BE2C (cell line): ENCODE measurements around the gene CD101.

ENCODE experiments used
- DNase-seq: peaks from one replicate; pipeline ENCODE4 v3.0.0-alpha.2; 2020
- H3K27me3 ChIP-seq: fragments of 250-450 bp; sonication (Bioruptor Pico); 2 replicates; pipeline ENCODE4 v1.5.1; 2020; ENCODE audit warnings: mild to moderate bottlenecking
- H3K36me3 ChIP-seq: fragments of 250-450 bp; sonication (Bioruptor Pico); 2 replicates; pipeline ENCODE4 v1.5.1; 2020; ENCODE audit warnings: mild to moderate bottlenecking
- H3K4me1 ChIP-seq: fragments of 250-450 bp; sonication (Bioruptor Pico); 2 replicates; pipeline ENCODE4 v1.5.1; 2020
- H3K4me3 ChIP-seq: 2 replicates; pipeline ENCODE4 v1.5.1; 2011; ENCODE audit warnings: low read depth, low read length
- H3K9me3 ChIP-seq: fragments of 250-450 bp; sonication (Bioruptor Pico); 2 replicates; pipeline ENCODE4 v1.5.1; 2020
- TF ChIP-seq, protein P1 (sequence below): IDR thresholded peaks from 2 replicates; pipeline ENCODE4 v1.5.1; 2012; ENCODE audit warnings: mild to moderate bottlenecking, low read depth, low read length

Gene CD101

DNA sequence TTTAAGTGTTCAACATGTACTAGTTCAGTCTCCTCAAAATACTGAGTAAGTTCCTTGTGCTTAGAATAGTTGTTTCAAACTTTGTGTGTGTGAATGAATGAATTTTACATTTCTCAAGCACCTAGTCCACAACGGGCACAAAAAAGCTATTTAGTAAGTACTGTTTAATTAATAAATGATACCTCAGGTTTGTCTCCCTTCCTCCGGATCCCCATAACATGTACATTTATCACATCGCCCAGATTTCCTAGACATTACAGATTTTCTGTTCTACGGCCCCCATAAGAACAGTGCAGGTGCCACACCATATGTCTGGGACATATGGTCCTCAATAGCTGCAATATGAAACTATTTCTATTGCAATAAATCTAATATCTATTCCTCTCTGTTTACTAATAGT, 57.2 kb downstream of the CD101 start:
- Histone ChIP-seq H3K36me3 (no peaks in the 10 kb centered on the region), H3K4me1 (no peaks in the 10 kb centered on the region), H3K27me3 (no peaks in the 10 kb centered on the region), H3K9me3 (no peaks in the 10 kb centered on the region), H3K4me3 (peak overlapping the region; percentile 89)
- TF ChIP-seq, protein P1, sequence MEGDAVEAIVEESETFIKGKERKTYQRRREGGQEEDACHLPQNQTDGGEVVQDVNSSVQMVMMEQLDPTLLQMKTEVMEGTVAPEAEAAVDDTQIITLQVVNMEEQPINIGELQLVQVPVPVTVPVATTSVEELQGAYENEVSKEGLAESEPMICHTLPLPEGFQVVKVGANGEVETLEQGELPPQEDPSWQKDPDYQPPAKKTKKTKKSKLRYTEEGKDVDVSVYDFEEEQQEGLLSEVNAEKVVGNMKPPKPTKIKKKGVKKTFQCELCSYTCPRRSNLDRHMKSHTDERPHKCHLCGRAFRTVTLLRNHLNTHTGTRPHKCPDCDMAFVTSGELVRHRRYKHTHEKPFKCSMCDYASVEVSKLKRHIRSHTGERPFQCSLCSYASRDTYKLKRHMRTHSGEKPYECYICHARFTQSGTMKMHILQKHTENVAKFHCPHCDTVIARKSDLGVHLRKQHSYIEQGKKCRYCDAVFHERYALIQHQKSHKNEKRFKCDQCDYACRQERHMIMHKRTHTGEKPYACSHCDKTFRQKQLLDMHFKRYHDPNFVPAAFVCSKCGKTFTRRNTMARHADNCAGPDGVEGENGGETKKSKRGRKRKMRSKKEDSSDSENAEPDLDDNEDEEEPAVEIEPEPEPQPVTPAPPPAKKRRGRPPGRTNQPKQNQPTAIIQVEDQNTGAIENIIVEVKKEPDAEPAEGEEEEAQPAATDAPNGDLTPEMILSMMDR = no peak
- no peak for DNase-seq

DNA sequence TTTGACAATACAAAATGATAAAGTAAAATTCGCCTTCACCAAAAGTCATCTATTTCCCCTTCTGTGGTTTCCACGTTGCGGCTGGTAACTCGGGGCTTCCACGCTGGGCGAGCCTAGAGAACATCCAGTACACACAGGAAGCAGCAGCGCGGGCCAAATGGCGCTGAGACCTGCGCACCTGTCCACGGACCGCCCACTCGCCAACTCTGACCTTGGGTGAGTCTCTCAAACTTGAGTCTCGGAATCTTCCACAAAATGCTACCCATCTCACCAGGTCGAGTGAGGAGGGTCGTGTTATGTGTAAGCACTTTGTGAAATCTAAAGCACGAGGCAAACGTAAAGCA, 57.7 kb downstream of the CD101 start:
- Histone ChIP-seq H3K9me3 (no peaks in the 10 kb centered on the region), H3K4me3 (peak overlapping the region; percentile 89), H3K4me1 (no peaks in the 10 kb centered on the region), H3K27me3 (no peaks in the 10 kb centered on the region), H3K36me3 (no peaks in the 10 kb centered on the region)
- DNase-seq = peak; percentile 33
- TF ChIP-seq, protein P1 = no peak

- H3K36me3 ChIP-seq = no peaks in the 10 kb centered on the region
- TF ChIP-seq, protein P1 = peak; percentile 41
- H3K27me3 ChIP-seq = no peaks in the 10 kb centered on the region
- peak within 1 kb of the TSS; percentile 89 for H3K4me3 ChIP-seq
- peak; percentile 95 for DNase-seq
- no peaks in the 10 kb centered on the region for H3K9me3 ChIP-seq
- H3K4me1 ChIP-seq = no peaks in the 10 kb centered on the region
Observed at GRCh38 chr1:117059678-117060440, 58.3 kb downstream of the CD101 start, which contains the start of gene TTF2. TSS of gene TTF2 (plus strand) at chr1:117060326. CDS start at chr1:117060347, 21 bp downstream.

- H3K27me3 ChIP-seq = no peaks in the 10 kb centered on the region
- H3K4me3 ChIP-seq = peak overlapping the region; percentile 89
- no peaks in the 10 kb centered on the region for H3K9me3 ChIP-seq
- TF ChIP-seq, protein P1 = no peak
- no peaks in the 10 kb centered on the region for H3K36me3 ChIP-seq
- H3K4me1 ChIP-seq = no peaks in the 10 kb centered on the region
- DNase-seq = peak; percentile 18
Observed at GRCh38 chr1:117060441-117061317, 59.1 kb downstream of the CD101 start.

- no peaks in the 10 kb centered on the region for H3K27me3 ChIP-seq
- no peaks in the 10 kb centered on the region for H3K4me1 ChIP-seq
- DNase-seq = no peak
- no peaks in the 10 kb centered on the region for H3K9me3 ChIP-seq
- H3K4me3 ChIP-seq = no peak overlapping the region
- TF ChIP-seq, protein P1 = no peak
- no peaks in the 10 kb centered on the region for H3K36me3 ChIP-seq
Observed at GRCh38 chr1:117061986-117062415, 60.4 kb downstream of the CD101 start.
